KMS-11 (cell line): Measurements from ENCODE around the gene HHAT.
A peak's percentile ranks its signal among the peaks of the same experiment; 100 is the strongest.

Source experiments
- H2AFZ ChIP-seq: fragments of 200-600 bp; sonication (generic); 2 replicates; pipeline ENCODE4 v1.6.1; 2016; ENCODE audit warnings: antibody characterized with exemption, mixed run types, low read depth
- H3K27ac ChIP-seq: fragments of 200-600 bp; sonication (generic); 2 replicates; pipeline ENCODE4 v1.6.1; 2016; ENCODE audit warnings: mild to moderate bottlenecking, mixed run types
- H3K27me3 ChIP-seq: fragments of 200-600 bp; sonication (generic); 2 replicates; pipeline ENCODE4 v1.6.1; 2017; ENCODE audit warnings: mild to moderate bottlenecking, low read depth, mixed run types, moderate library complexity; ENCODE audit not compliant: insufficient read depth
- H3K36me3 ChIP-seq: fragments of 200-600 bp; sonication (generic); 2 replicates; pipeline ENCODE4 v1.6.1; 2017; ENCODE audit warnings: mild to moderate bottlenecking, mixed run types; ENCODE audit not compliant: insufficient read depth
- H3K4me1 ChIP-seq: fragments of 200-600 bp; sonication (generic); 2 replicates; pipeline ENCODE4 v1.6.1; 2016; ENCODE audit warnings: mild to moderate bottlenecking, low read depth, mixed run types; ENCODE audit not compliant: poor library complexity, severe bottlenecking
- H3K4me2 ChIP-seq: fragments of 200-600 bp; sonication (generic); 2 replicates; pipeline ENCODE4 v1.7.0; 2016; ENCODE audit warnings: mild to moderate bottlenecking, mixed run types
- H3K4me3 ChIP-seq: fragments of 200-600 bp; sonication (generic); IDR thresholded peaks from 2 replicates; pipeline ENCODE4 v1.6.1; 2017; ENCODE audit warnings: low read depth, low read length, mixed read lengths; ENCODE audit not compliant: insufficient read depth
- H3K79me2 ChIP-seq: fragments of 200-600 bp; sonication (generic); 2 replicates; pipeline ENCODE4 v1.6.1; 2016; ENCODE audit warnings: low read depth, mixed run types; ENCODE audit not compliant: insufficient read depth
- H3K9ac ChIP-seq: fragments of 200-600 bp; sonication (generic); 2 replicates; pipeline ENCODE4 v1.6.1; 2016; ENCODE audit warnings: mild to moderate bottlenecking, mixed run types
- H4K20me1 ChIP-seq: fragments of 200-600 bp; sonication (generic); 2 replicates; pipeline ENCODE4 v1.6.1; 2016; ENCODE audit warnings: mild to moderate bottlenecking, mixed run types; ENCODE audit not compliant: insufficient read depth
- TF ChIP-seq, protein P1 (sequence below): fragments of 200-600 bp; sonication (generic); conservative IDR thresholded peaks from 2 replicates; pipeline ENCODE4 v1.6.1; 2017; ENCODE audit warnings: low read depth, mild to moderate bottlenecking, antibody characterized with exemption, low read length, moderate library complexity, mixed read lengths

The HHAT gene

DNA sequence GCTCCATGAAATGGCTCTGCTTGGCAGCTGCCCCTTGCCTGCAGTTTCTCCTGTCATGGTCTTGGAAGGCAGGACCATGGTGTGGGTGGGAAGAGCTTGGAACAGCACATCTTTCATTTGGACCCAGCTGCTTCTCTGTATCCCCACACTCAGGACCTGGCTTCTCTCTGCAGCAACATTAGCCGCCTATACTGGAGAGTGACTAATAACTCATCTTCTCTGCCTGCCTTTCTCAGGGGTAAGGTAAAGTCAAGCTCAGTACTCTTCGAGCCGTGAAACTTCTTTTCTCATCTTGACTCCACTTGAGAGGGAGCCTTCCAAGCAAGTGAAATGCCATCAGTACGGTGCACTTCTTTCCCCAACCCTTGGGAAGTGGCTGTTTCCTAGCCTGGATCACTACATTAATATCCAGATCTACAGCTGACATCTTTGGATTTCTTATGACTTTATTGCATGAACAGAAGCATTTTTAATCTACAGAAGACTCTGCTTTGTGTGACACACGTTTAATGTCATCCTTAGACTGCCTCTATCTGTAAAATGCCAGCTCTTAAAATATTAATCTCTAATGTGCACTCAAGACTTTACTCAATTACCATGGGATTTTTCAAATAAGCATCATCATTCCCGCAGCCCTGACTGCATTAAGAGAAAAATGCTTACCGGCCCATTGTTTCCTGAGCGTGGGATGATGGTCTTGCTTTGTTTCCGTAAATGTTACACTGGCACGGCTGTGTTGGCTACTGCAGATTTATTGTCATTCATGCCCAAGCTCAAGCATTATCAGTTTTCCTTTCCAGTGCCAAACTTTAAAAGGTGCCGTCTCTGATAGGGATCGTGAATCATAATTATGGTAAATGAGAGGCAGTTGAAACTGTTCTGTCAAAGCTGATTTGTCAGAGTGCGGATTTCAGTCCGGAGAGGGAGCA lies 242.9 kb downstream of the HHAT start:
- H3K4me3 ChIP-seq = no peak overlapping the region

DNA sequence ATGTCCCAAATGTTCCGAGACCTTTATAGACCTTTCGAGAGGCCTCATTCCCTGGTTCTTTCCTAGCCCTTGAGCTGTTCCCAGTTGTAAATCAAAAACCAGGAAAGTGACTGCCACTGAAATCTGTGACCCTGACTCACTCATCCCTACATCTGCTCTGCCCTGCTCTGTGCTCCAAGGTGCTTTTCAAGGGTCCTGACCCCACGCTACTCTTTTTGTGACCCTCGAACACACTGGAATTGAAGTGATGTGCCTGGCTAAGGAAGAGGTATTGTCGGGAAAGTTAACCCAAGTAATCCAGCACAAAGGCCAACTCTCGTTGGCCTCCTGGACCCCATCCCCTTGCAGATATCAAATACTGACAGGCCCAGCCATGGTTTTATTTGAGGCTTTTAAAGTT lies 244.4 kb downstream of the HHAT start:
- TF ChIP-seq, protein P1, sequence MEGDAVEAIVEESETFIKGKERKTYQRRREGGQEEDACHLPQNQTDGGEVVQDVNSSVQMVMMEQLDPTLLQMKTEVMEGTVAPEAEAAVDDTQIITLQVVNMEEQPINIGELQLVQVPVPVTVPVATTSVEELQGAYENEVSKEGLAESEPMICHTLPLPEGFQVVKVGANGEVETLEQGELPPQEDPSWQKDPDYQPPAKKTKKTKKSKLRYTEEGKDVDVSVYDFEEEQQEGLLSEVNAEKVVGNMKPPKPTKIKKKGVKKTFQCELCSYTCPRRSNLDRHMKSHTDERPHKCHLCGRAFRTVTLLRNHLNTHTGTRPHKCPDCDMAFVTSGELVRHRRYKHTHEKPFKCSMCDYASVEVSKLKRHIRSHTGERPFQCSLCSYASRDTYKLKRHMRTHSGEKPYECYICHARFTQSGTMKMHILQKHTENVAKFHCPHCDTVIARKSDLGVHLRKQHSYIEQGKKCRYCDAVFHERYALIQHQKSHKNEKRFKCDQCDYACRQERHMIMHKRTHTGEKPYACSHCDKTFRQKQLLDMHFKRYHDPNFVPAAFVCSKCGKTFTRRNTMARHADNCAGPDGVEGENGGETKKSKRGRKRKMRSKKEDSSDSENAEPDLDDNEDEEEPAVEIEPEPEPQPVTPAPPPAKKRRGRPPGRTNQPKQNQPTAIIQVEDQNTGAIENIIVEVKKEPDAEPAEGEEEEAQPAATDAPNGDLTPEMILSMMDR = no peak
- no peaks in the 10 kb centered on the region for H3K27me3 ChIP-seq
- no peak overlapping the region for H3K4me2 ChIP-seq
- no peak overlapping the region for H3K9ac ChIP-seq
- no peaks in the 10 kb centered on the region for H3K36me3 ChIP-seq
- H3K4me1 ChIP-seq = no peaks in the 10 kb centered on the region
- H2AFZ ChIP-seq = no peak overlapping the region
- H3K79me2 ChIP-seq = no peaks in the 10 kb centered on the region
- no peak overlapping the region for H3K4me3 ChIP-seq
- no peak overlapping the region for H3K27ac ChIP-seq
- H4K20me1 ChIP-seq = no peaks in the 10 kb centered on the region

More for the DNA sequence above, 242.9 kb downstream of the HHAT start:
- Histone ChIP-seq H4K20me1 (no peaks in the 10 kb centered on the region), H3K27me3 (no peaks in the 10 kb centered on the region), H3K27ac (no peak overlapping the region), H3K36me3 (no peaks in the 10 kb centered on the region), H3K4me2 (no peak overlapping the region), H3K9ac (no peak overlapping the region), H2AFZ (no peak overlapping the region), H3K79me2 (no peaks in the 10 kb centered on the region), H3K4me1 (no peaks in the 10 kb centered on the region)
- TF ChIP-seq, protein P1 = no peak

DNA sequence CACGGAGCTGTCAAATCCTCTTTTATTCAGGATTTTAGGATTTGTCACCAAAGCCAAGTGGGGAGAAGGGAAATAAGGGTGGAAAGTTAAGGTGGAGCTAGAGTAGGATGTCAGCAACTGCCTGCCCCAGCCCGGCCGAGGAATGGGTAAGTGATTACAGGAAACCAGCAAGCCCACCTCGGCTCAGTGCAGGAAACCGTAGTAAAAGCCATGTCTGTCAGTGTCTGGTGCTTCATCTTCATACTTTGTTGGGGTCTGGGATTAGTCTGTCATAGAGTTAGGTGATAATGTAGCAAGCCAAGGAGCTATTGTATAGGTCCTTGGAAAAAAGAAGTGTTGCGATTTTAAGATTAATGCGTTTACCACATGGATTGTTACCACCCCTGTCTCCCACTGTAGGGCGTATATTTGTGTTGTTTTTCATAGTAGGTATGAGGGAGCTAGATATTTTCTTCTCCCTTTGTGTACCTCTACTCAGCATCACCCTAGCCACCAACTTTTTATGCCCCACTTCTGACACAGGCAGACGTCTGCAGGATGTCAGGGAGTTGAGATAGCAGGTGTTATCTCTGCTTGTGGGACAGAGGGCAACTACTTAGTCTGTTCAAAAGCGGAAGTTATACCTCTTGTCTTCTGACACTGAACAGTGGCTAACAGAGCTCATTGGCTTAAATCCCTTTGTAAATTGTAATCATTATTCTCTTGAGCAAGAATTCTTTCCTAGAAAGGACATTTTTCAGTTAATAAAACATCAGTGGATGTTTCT lies 253.7 kb downstream of the HHAT start:
- no peak overlapping the region for H2AFZ ChIP-seq
- H3K4me2 ChIP-seq = no peak overlapping the region
- no peak overlapping the region for H3K4me3 ChIP-seq
- H3K27ac ChIP-seq = no peak overlapping the region
- TF ChIP-seq, protein P1 = no peak
- H3K4me1 ChIP-seq = peaks cover 5% of the 10 kb centered on the region
- H3K9ac ChIP-seq = no peak overlapping the region
- no peaks in the 10 kb centered on the region for H4K20me1 ChIP-seq
- no peaks in the 10 kb centered on the region for H3K27me3 ChIP-seq
- H3K36me3 ChIP-seq = no peaks in the 10 kb centered on the region
- no peaks in the 10 kb centered on the region for H3K79me2 ChIP-seq

DNA sequence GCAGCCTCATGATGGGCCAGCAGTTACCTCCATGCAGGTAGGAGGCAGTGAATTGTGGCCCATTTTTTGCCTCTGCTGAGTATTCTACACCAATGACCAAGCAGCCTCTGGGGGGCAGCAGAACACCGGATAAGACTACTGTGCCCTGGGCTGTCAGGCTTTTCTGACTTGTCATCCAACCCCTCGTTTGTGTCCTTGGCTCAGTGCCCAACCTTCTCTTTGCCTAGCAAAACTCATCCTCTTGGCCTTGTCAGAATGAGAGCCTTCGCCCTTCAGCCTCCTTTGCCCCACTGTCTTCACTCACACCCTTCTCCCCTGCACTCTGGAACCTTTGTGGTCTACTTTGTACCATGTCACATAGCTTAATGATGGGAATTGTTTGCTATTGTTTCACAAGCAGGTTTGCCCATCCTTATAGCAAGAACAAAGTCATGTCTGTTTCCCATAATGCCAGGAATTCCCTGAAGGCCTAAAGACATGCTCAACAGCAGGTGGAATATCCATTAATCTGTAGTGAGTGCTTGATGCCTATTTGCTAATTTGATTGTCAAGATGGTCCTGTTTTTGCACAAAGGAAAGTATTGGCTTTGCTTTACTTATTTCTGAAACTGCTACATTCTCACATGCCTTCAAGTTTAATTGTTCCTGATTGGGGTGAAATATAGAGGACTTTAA lies 255.9 kb downstream of the HHAT start:
- Histone ChIP-seq H3K79me2 (no peaks in the 10 kb centered on the region), H4K20me1 (no peaks in the 10 kb centered on the region), H3K27ac (no peak overlapping the region), H3K9ac (no peak overlapping the region), H3K36me3 (no peaks in the 10 kb centered on the region), H2AFZ (no peak overlapping the region), H3K27me3 (no peaks in the 10 kb centered on the region), H3K4me2 (no peak overlapping the region), H3K4me3 (no peak overlapping the region), H3K4me1 (peaks cover 5% of the 10 kb centered on the region)
- TF ChIP-seq, protein P1 = peak; percentile 96
